ENCODE results near the gene CHAD. TPM values are rescaled to one million over a fixed set of nuclear protein-coding genes. Genes with fewer than 3 reads are reported as not detected.
A peak's percentile ranks its signal among the peaks of the same experiment; 100 is the strongest.
"Not testable (repeated sequence)": the region's sequence is repeated elsewhere in the genome, so short reads cannot be mapped to it uniquely, and the experiment has no call there.

The CHAD gene
- total RNA-seq, 1 donor from 2014 or later, result not detected

- intact Hi-C loops (cut with DNase I), result no loop called here
- DNase-seq (ENCODE audit: low spot score), result no peak
- no peak for ATAC-seq
Measured at GRCh38 chr17:50444841-50445715, 23.6 kb downstream of the CHAD start.

- ATAC-seq (no peak), DNase-seq (ENCODE audit: low spot score) (no peak)
- intact Hi-C loops (cut with DNase I), result no loop called here
Measured at GRCh38 chr17:50443505-50443974, 25.1 kb downstream of the CHAD start.

GRCh38 chr17:50440838-50441829 is 27.5 kb downstream of the CHAD start:
- ATAC-seq (no peak), DNase-seq (ENCODE audit: low spot score) (peak; percentile 19)
- intact Hi-C loops (cut with DNase I), result no loop called here

- DNase-seq (ENCODE audit: low spot score) (peak; percentile 39), ATAC-seq (no peak)
- intact Hi-C loops (cut with DNase I), result no loop called here
Measured at GRCh38 chr17:50440172-50440837, 28.4 kb downstream of the CHAD start.

- DNase-seq (ENCODE audit: low spot score), result no peak
- no peak for ATAC-seq
- intact Hi-C loops (cut with DNase I), result no loop called here
Measured at GRCh38 chr17:50439008-50439407, 29.7 kb downstream of the CHAD start.

- DNase-seq (ENCODE audit: low spot score) (no peak), ATAC-seq (no peak)
- intact Hi-C loops (cut with DNase I), result no loop called here
Measured at GRCh38 chr17:50437409-50437808, 31.3 kb downstream of the CHAD start.

- DNase-seq (ENCODE audit: low spot score) (no peak), ATAC-seq (no peak)
- intact Hi-C loops (cut with DNase I), result no loop called here
Measured at GRCh38 chr17:50432125-50432762, 36.4 kb downstream of the CHAD start.

GRCh38 chr17:50430821-50431618 is 37.7 kb downstream of the CHAD start:
- intact Hi-C loops (cut with DNase I), result no loop called here
- DNase-seq (ENCODE audit: low spot score), result no peak
- ATAC-seq, result no peak

GRCh38 chr17:50429793-50430192 is 38.9 kb downstream of the CHAD start:
- intact Hi-C loops (cut with DNase I), result no loop called here
- DNase-seq (ENCODE audit: low spot score) (no peak), ATAC-seq (no peak)

GRCh38 chr17:50428831-50429424 is 39.8 kb downstream of the CHAD start:
- intact Hi-C loops (cut with DNase I), result no loop called here
- no peak for ATAC-seq

GRCh38 chr17:50428126-50428525 is 40.6 kb downstream of the CHAD start:
- DNase-seq (ENCODE audit: low spot score); intact Hi-C loops (cut with DNase I): not testable (repeated sequence)

More at GRCh38 chr17:50428831-50429424, 39.8 kb downstream of the CHAD start:
- DNase-seq (ENCODE audit: low spot score), result no peak

GRCh38 chr17:50426814-50427787 is 41.6 kb downstream of the CHAD start:
- peak; percentile 65 for ATAC-seq
- no peak for DNase-seq (ENCODE audit: low spot score)
- intact Hi-C loops (cut with DNase I), result no loop called here

More at GRCh38 chr17:50428126-50428525, 40.6 kb downstream of the CHAD start:
- not testable (repeated sequence) for ATAC-seq

- intact Hi-C loops (cut with DNase I), result no loop called here
Measured at GRCh38 chr17:50426472-50426782, 42.3 kb downstream of the CHAD start.

GRCh38 chr17:50425682-50426471 is 42.8 kb downstream of the CHAD start, which contains the start of gene ACSF2:
ACSF2 (plus strand) TSS chr17:50426218; CDS start chr17:50426262, 44 bp downstream.
- intact Hi-C loops (cut with DNase I), result no loop called here
- peak; percentile 84 for DNase-seq (ENCODE audit: low spot score)
- ATAC-seq, result peak; percentile 80

More at GRCh38 chr17:50426472-50426782, 42.3 kb downstream of the CHAD start:
- DNase-seq (ENCODE audit: low spot score) (no peak), ATAC-seq (no peak)

GRCh38 chr17:50424996-50425681 is 43.5 kb downstream of the CHAD start:
- DNase-seq (ENCODE audit: low spot score), result no peak
- no peak for ATAC-seq

More at GRCh38 chr17:50424996-50425681, 43.5 kb downstream of the CHAD start:
- intact Hi-C loops (cut with DNase I), result no loop called here
